K562 (cell line): Measurements from ENCODE around the gene NTRK3. TPM values are rescaled to one million over a fixed set of nuclear protein-coding genes. Genes with fewer than 3 reads are reported as not detected.

Experiments
- ATAC-seq: fragments of 200-7000 bp; cut with Tn5 transposase; 3 replicates; pipeline ENCODE4 v1.9.1; 2020; ENCODE audit warnings: moderate library complexity
- BruUV-seq: library from RNA; stranded (reverse); fragments of 400-500 nt; replicated peaks from 2 replicates; lab custom pipeline; 2021; lab: Mats Ljungman, UMichigan
- CTCF ChIA-PET: fragments of 300-600 bp; formaldehyde crosslinking; extraction: SDS; loops from one replicate; lab custom pipeline; 2021; ENCODE audit warnings: low intra/inter-chr PET ratio; lab: Yijun Ruan, JAX
- POLR2A ChIA-PET: fragments of 300-600, 350-650 bp; sonication (Branson Sonifier 250); formaldehyde crosslinking; extraction: SDS; loops from one replicate; lab custom pipeline; 2021; ENCODE audit warnings: antibody characterized with exemption, inconsistent platforms; lab: Yijun Ruan, JAX
- DNase-seq, 4 experiments: peaks; one replicate each; pipeline versions ENCODE4 v3.0.0 to v3.0.0-alpha.2; 2011 to 2018; ENCODE audit warnings: low spot score in 3 of 4, mixed read lengths in 3 of 4; ENCODE audit errors: extremely low read depth in 1 of 4
- FAIRE-seq: peaks from 2 replicates; lab custom pipeline; 2011; peaks lifted over from hg19 to GRCh38; lab: Jason Lieb, UNC
- H2AFZ ChIP-seq: 2 replicates; pipeline ENCODE4 v1.6.0; 2011; ENCODE audit warnings: low read depth, low read length, control low read depth, inconsistent platforms
- H3K27ac ChIP-seq: fragments of 200-600 bp; 3 replicates; pipeline ENCODE4 v1.8.0; 2011; ENCODE audit warnings: low read depth, mild to moderate bottlenecking, control low read depth, inconsistent platforms, low read length, moderate library complexity, mixed read lengths; ENCODE audit errors: extremely low read depth
- H3K27me3 ChIP-seq, 2 experiments: fragments of 300-600 bp in 1 of 2; 2 replicates in 1 of 2; 3 replicates in 1 of 2; pipeline versions ENCODE4 v1.6.0 to v1.8.0; 2011; ENCODE audit warnings: inconsistent platforms in 2 of 2, low read length in 2 of 2, mild to moderate bottlenecking in 1 of 2, mixed read lengths in 1 of 2, moderate library complexity in 1 of 2; ENCODE audit not compliant: control insufficient read depth in 2 of 2, insufficient read depth in 2 of 2
- H3K36me3 ChIP-seq: fragments of 300-600 bp; 3 replicates; pipeline ENCODE4 v1.8.0; 2011; ENCODE audit warnings: mild to moderate bottlenecking, low read length, inconsistent platforms; ENCODE audit not compliant: control insufficient read depth, insufficient read depth
- H3K4me1 ChIP-seq, 2 experiments: fragments of 200-600 bp in 1 of 2; replicated peaks in 1 of 2; 2 replicates in 1 of 2; 3 replicates in 1 of 2; pipeline versions ENCODE4 v1.5.1 to v1.8.0; 2011; ENCODE audit warnings: inconsistent platforms in 2 of 2, low read length in 2 of 2, mild to moderate bottlenecking in 1 of 2, mixed read lengths in 1 of 2, moderate library complexity in 1 of 2; ENCODE audit not compliant: control insufficient read depth in 2 of 2, insufficient read depth in 2 of 2
- H3K4me2 ChIP-seq: 2 replicates; pipeline ENCODE4 v1.6.1; 2011; ENCODE audit warnings: low read length, control low read depth, inconsistent platforms, mixed read lengths; ENCODE audit not compliant: insufficient read depth
- H3K4me3 ChIP-seq: fragments of 200-600 bp; sonication (generic), shearing (Covaris generic); 2 replicates; pipeline ENCODE4 v1.5.1; 2016; ENCODE audit warnings: control low read depth, inconsistent platforms
- H3K79me2 ChIP-seq: fragments of 200-600 bp; 3 replicates; pipeline ENCODE4 v1.8.0; 2011; ENCODE audit warnings: low read length, inconsistent platforms; ENCODE audit not compliant: control insufficient read depth, insufficient read depth
- H3K9ac ChIP-seq, 2 experiments: 2 replicates each; pipeline versions ENCODE4 v1.6.0 to v1.6.1; 2011; ENCODE audit warnings: low read depth in 2 of 2, low read length in 2 of 2, control low read depth in 1 of 2, inconsistent platforms in 1 of 2, mild to moderate bottlenecking in 1 of 2, mixed read lengths in 1 of 2; ENCODE audit not compliant: insufficient read depth in 1 of 2
- H3K9me1 ChIP-seq: one replicate; pipeline ENCODE4 v1.6.0; 2011; ENCODE audit warnings: inconsistent platforms, mild to moderate bottlenecking, low read length, moderate library complexity; ENCODE audit not compliant: control insufficient read depth, insufficient read depth
- H3K9me3 ChIP-seq: replicated peaks from 2 replicates; pipeline ENCODE4 v1.5.1; 2011; ENCODE audit warnings: low read depth, low read length, inconsistent platforms; ENCODE audit not compliant: control insufficient read depth, insufficient read depth
- H4K20me1 ChIP-seq: replicated peaks from 2 replicates; pipeline ENCODE4 v1.6.1; 2011; ENCODE audit warnings: low read length, inconsistent platforms, mixed read lengths; ENCODE audit not compliant: control insufficient read depth, insufficient read depth
- ARID3B ChIP-seq: fragments of 250-450 bp; sonication (Bioruptor Pico); IDR thresholded peaks from 2 replicates; pipeline ENCODE4 v1.4.0; 2020; ENCODE audit warnings: borderline replicate concordance
- DDX20 ChIP-seq: fragments of 450-650 bp; IDR thresholded peaks from 2 replicates; pipeline ENCODE4 v1.6.1; 2016; ENCODE audit warnings: missing genetic modification characterization, low read depth, mild to moderate bottlenecking, missing compliant biosample characterization, moderate library complexity
- MAFK ChIP-seq: IDR thresholded peaks from 2 replicates; pipeline ENCODE4 v1.6.1; 2011; ENCODE audit warnings: low read length, improper control_type of control experiment
- NR2C1 ChIP-seq, 2 experiments: fragments of 450-650 bp; IDR thresholded peaks; 2 replicates each; pipeline ENCODE4 v1.6.1; 2017; ENCODE audit warnings: mild to moderate bottlenecking in 2 of 2, antibody characterized with exemption in 1 of 2, inconsistent platforms in 1 of 2, missing compliant biosample characterization in 1 of 2, missing genetic modification characterization in 1 of 2
- PTTG1 ChIP-seq: fragments of 450-650 bp; IDR thresholded peaks from 2 replicates; pipeline ENCODE4 v1.6.1; 2016; ENCODE audit warnings: low read depth, mild to moderate bottlenecking, missing genetic modification characterization, missing compliant biosample characterization
- SMARCA4 ChIP-seq: fragments of 450-650 bp; IDR thresholded peaks from 2 replicates; pipeline ENCODE4 v1.6.1; 2016
- ZFX ChIP-seq: sonication (generic); formaldehyde crosslinking; IDR thresholded peaks from 2 replicates; pipeline ENCODE4 v1.8.0; 2022; ENCODE audit warnings: mild to moderate bottlenecking, missing genetic modification reagents, moderate library complexity
- ZNF780A ChIP-seq: fragments of 250-450 bp; sonication (Bioruptor Pico); IDR thresholded peaks from 2 replicates; pipeline ENCODE4 v1.5.0; 2021; ENCODE audit warnings: mild to moderate bottlenecking
- WGBS: fragments of 100-300 bp; shearing (Covaris generic); methylation state at CpG from one replicate; pipeline ENCODE4 v1.1.6; 2016; ENCODE audit warnings: low coverage, mixed read lengths; ENCODE audit not compliant: insufficient coverage; ENCODE audit errors: missing lambda C conversion rate; 5-methylcytosine and 5-hydroxymethylcytosine counted together
- in situ Hi-C: fragments of 300-500 bp; cut with MboI; formaldehyde crosslinking; loops from 4 replicates; pipeline ENCODE4 v1.15.0; 2018; ENCODE audit warnings: inconsistent platforms, mixed read lengths
- intact Hi-C: fragments of 100-400 bp; cut with micrococcal nuclease; formaldehyde crosslinking; loops from 2 replicates; pipeline ENCODE4 v1.14.2; 2022
- polyA plus RNA-seq, 8 experiments: library from polyadenylated mRNA; depleted of rRNA in 4 of 8; stranded (reverse) in 5 of 8; unstranded in 3 of 8; fragments of >200 nt; fragmentation: Nextera tagmentation in 2 of 8; fragmentation: Illumina TruSeq in 1 of 8; extraction: Ambion mirVana in 2 of 8; extraction: Trizol in 1 of 8; gene quantifications; 2 replicates each; pipeline versions ENCODE4 v1.2.1 to v1.2.3, GENCODE V29; 2011 to 2014; ENCODE audit warnings: inconsistent platforms in 1 of 8, missing spikeins in 1 of 8
- total RNA-seq, 7 experiments: library from RNA; depleted of rRNA in 6 of 7; stranded (reverse); fragments of >200 nt in 6 of 7; fragmentation: Illumina TruSeq in 2 of 7; extraction: Trizol in 2 of 7; gene quantifications; 2 replicates each; pipeline versions ENCODE4 v1.2.1 to v1.2.3, GENCODE V29; 2011 to 2021; ENCODE audit warnings: low replicate concordance in 1 of 7
- TF ChIP-seq, protein P1 (sequence below): fragments of 450-650 bp; IDR thresholded peaks from 2 replicates; pipeline ENCODE4 v1.6.1; 2016; ENCODE audit warnings: low read depth

The NTRK3 gene
- total and polyA plus RNA-seq, 9 of the 15 experiments (the other 6 are each of a cell fraction or from before 2014, with no cell fraction given) = 0.11 to 0.13 TPM; not detected in 7

- WGBS = 0% methylated on average over 5 of the region's 6 CpGs
- FAIRE-seq (no peak), DNase-seq (no peak), ATAC-seq (no peak)
- Histone ChIP-seq H3K9ac (no peak overlapping the region), H3K27me3 (peaks cover 0 to 4% of the 10 kb centered on the region in 2 experiments; a peak in 1 of 5 replicates), H3K9me3 (no peaks in the 10 kb centered on the region), H3K4me3 (no peak overlapping the region), H3K4me1 (no peaks in the 10 kb centered on the region), H2AFZ (no peak overlapping the region), H3K36me3 (no peaks in the 10 kb centered on the region), H4K20me1 (no peaks in the 10 kb centered on the region), H3K27ac (no peak overlapping the region), H3K4me2 (no peak overlapping the region), H3K79me2 (no peaks in the 10 kb centered on the region), H3K9me1 (no peaks in the 10 kb centered on the region)
- intact Hi-C loops (no loop called here), in situ Hi-C loops (no loop called here)
- no TSS peak for BruUV-seq
- POLR2A ChIA-PET = no interaction called here
- CTCF ChIA-PET = no interaction called here
- TF ChIP-seq ARID3B = no peak
- TF ChIP-seq DDX20 (tag) = no peak
- no peak for TF ChIP-seq MAFK
- no peak for TF ChIP-seq ZNF780A
- no peak for TF ChIP-seq ZFX (CRISPR knock-in tag)
- no peak for TF ChIP-seq PTTG1 (tag)
- TF ChIP-seq, protein P1, sequence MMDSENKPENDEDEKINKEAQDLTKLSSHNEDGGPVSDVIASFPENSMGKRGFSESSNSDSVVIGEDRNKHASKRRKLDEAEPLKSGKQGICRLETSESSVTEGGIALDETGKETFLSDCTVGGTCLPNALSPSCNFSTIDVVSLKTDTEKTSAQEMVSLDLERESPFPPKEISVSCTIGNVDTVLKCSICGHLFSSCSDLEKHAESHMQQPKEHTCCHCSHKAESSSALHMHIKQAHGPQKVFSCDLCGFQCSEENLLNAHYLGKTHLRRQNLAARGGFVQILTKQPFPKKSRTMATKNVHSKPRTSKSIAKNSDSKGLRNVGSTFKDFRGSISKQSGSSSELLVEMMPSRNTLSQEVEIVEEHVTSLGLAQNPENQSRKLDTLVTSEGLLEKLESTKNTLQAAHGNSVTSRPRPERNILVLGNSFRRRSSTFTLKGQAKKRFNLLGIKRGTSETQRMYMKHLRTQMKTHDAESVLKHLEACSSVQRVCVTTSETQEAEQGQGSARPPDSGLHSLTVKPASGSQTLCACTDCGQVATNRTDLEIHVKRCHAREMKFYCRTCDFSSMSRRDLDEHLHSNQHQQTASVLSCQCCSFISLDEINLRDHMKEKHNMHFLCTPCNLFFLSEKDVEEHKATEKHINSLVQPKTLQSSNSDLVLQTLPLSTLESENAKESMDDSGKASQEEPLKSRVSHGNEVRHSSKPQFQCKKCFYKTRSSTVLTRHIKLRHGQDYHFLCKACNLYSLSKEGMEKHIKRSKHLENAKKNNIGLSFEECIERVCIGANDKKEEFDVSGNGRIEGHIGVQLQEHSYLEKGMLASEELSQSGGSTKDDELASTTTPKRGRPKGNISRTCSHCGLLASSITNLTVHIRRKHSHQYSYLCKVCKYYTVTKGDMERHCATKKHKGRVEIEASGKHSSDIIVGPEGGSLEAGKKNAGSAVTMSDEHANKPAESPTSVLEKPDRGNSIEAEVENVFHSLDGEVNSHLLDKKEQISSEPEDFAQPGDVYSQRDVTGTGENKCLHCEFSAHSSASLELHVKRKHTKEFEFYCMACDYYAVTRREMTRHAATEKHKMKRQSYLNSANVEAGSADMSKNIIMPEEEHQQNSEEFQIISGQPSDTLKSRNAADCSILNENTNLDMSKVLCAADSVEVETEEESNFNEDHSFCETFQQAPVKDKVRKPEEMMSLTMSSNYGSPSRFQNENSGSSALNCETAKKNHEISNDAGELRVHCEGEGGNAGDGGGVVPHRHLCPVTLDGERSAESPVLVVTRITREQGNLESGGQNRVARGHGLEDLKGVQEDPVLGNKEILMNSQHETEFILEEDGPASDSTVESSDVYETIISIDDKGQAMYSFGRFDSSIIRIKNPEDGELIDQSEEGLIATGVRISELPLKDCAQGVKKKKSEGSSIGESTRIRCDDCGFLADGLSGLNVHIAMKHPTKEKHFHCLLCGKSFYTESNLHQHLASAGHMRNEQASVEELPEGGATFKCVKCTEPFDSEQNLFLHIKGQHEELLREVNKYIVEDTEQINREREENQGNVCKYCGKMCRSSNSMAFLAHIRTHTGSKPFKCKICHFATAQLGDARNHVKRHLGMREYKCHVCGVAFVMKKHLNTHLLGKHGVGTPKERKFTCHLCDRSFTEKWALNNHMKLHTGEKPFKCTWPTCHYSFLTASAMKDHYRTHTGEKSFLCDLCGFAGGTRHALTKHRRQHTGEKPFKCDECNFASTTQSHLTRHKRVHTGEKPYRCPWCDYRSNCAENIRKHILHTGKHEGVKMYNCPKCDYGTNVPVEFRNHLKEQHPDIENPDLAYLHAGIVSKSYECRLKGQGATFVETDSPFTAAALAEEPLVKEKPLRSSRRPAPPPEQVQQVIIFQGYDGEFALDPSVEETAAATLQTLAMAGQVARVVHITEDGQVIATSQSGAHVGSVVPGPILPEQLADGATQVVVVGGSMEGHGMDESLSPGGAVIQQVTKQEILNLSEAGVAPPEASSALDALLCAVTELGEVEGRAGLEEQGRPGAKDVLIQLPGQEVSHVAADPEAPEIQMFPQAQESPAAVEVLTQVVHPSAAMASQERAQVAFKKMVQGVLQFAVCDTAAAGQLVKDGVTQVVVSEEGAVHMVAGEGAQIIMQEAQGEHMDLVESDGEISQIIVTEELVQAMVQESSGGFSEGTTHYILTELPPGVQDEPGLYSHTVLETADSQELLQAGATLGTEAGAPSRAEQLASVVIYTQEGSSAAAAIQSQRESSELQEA = no peak
- TF ChIP-seq NR2C1 (IDR thresholded peaks at IDR 0.05) = no peak
- no peak for TF ChIP-seq NR2C1 (tag; IDR thresholded peaks at IDR 0.05)
- TF ChIP-seq SMARCA4 = no peak
Observed at GRCh38 chr15:88126695-88127431, 129.7 kb downstream of the NTRK3 start.
